ENCODE data around the gene SLC13A3. TPM values are rescaled to one million over a fixed set of nuclear protein-coding genes. Genes with fewer than 3 reads are reported as not detected.

SLC13A3 gene
- total RNA-seq, 1 experiment from 2014 or later: 9.1 TPM

DNA sequence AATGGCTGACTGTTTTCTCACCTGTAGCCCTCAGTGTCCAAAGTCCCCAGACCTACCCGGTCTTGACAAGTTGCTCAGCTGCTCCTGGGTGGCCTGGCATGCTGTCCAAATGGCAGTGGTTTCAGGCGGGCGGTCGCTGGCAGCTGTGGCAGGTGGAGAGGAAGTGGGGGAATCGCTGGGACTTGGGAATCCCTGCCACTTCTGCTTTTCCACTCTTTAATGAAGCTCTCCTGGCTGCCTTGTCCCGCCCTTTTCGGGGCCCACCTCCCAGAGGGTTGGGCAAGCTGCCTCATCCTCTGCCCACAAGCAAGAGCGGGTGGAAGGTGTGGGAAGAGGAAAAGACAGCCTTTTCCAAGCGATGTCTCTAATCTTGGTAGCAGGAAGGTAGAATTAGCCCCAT, 100.8 kb downstream of the SLC13A3 start, which contains the start of gene OCSTAMP:
Gene OCSTAMP, minus strand, starts transcription at position 194 of the 400 bp plus-strand sequence. Its CDS starts 94 bp downstream, at position 100.
- Histone ChIP-seq H3K27me3 (ENCODE audit: insufficient read depth, low read depth) (peaks cover 49% of the 10 kb centered on the region), H3K9me3 (ENCODE audit: insufficient read depth, low read depth) (no peaks in the 10 kb centered on the region), H4K20me1 (ENCODE audit: insufficient read depth) (no peaks in the 10 kb centered on the region), H3K4me2 (no peak within 1 kb of the TSS), H3K36me3 (ENCODE audit: low read depth) (no peaks in the 10 kb centered on the region), H3K4me3 (no peak within 1 kb of the TSS), H3K9me2 (ENCODE audit: insufficient read depth) (no peaks in the 10 kb centered on the region), H3K27ac (no peak within 1 kb of the TSS), H3F3A (ENCODE audit: insufficient read depth, low read depth) (no peaks in the 10 kb centered on the region), H2AFZ (no peak within 1 kb of the TSS), H3K79me2 (ENCODE audit: low read depth) (no peaks in the 10 kb centered on the region), H3K4me1 (replicated peaks; ENCODE audit: insufficient read depth) (no peaks in the 10 kb centered on the region)
- intact Hi-C loops (cut with micrococcal nuclease; ENCODE audit: unreplicated experiment): no loop called here
- ChIA-PET CTCF (no interaction called here), POLR2A (ENCODE audit: unreplicated experiment) (interaction anchor here (0.6 to 0.7 kb wide), 2 partner anchors 659 to 1549 kb away, joined by 3 to 4 read pairs; no protein-coding TSS in a partner anchor)
- TF ChIP-seq, protein P1, sequence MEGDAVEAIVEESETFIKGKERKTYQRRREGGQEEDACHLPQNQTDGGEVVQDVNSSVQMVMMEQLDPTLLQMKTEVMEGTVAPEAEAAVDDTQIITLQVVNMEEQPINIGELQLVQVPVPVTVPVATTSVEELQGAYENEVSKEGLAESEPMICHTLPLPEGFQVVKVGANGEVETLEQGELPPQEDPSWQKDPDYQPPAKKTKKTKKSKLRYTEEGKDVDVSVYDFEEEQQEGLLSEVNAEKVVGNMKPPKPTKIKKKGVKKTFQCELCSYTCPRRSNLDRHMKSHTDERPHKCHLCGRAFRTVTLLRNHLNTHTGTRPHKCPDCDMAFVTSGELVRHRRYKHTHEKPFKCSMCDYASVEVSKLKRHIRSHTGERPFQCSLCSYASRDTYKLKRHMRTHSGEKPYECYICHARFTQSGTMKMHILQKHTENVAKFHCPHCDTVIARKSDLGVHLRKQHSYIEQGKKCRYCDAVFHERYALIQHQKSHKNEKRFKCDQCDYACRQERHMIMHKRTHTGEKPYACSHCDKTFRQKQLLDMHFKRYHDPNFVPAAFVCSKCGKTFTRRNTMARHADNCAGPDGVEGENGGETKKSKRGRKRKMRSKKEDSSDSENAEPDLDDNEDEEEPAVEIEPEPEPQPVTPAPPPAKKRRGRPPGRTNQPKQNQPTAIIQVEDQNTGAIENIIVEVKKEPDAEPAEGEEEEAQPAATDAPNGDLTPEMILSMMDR (conservative IDR thresholded peaks at IDR 0.05): no peak
- TF ChIP-seq EZH2 (IDR thresholded peaks at IDR 0.05; ENCODE audit: low read depth): no peak
- DNase-seq: no peak
- BruUV-seq (replicated peaks): no TSS peak

DNA sequence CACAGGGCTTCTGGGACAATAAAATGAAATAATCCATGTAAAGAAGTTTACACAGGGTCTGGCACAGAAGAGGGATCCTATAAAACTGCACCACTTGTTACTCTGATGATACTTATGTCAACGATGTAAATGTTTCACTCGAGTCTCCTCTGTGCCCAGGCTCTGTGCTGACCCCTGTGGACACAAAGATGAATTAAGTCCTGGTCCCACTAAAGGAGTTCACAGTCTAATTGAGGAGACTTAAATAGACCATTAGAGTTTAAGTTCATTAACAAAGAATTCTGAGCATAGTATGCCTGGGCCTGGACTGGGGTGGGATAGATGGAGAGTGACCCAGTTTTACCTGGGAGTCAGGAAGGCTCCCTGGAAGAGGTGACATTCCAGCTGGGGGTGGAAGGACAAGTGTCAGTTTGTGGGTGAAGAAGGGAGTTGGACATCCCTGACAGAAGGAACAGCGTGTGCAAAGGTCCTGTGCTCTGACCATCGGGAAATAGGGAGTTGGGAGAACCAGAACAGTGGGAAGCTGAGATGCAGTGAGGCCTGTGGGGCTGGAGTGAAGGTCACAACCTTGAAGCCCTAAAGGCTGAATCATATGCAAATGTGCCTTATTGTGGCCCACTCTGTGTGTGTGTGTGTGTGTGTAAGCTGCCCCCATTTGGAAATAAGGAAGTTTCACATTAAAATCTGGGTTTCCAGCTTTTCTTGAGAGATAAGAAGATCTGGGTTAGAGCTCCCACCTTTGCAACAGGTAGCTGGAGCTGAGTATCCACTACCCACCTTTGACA, 101.9 kb downstream of the SLC13A3 start:
- H3K4me3 ChIP-seq: no peak overlapping the region
- no peaks in the 10 kb centered on the region for H3K36me3 ChIP-seq (ENCODE audit: low read depth)
- H3F3A ChIP-seq (ENCODE audit: insufficient read depth, low read depth): no peaks in the 10 kb centered on the region
- ChIA-PET CTCF (interaction anchor here (0.6 kb wide), 1 partner anchor 473 kb away, joined by 3 read pairs; no protein-coding TSS in a partner anchor), POLR2A (ENCODE audit: unreplicated experiment) (interaction anchor here (0.6 kb wide), 1 partner anchor 72 kb away, joined by 3 read pairs; no protein-coding TSS in a partner anchor)
- TF ChIP-seq, protein P1 (conservative IDR thresholded peaks at IDR 0.05): no peak
- no peak for TF ChIP-seq EZH2 (IDR thresholded peaks at IDR 0.05; ENCODE audit: low read depth)
- intact Hi-C loops (cut with micrococcal nuclease; ENCODE audit: unreplicated experiment): no loop called here
- no peaks in the 10 kb centered on the region for H3K9me2 ChIP-seq (ENCODE audit: insufficient read depth)
- no peak overlapping the region for H3K27ac ChIP-seq
- no peaks in the 10 kb centered on the region for H3K79me2 ChIP-seq (ENCODE audit: low read depth)
- H3K4me2 ChIP-seq: no peak overlapping the region
- H3K4me1 ChIP-seq (replicated peaks; ENCODE audit: insufficient read depth): no peaks in the 10 kb centered on the region
- no peak overlapping the region for H2AFZ ChIP-seq
- H3K9me3 ChIP-seq (ENCODE audit: insufficient read depth, low read depth): no peaks in the 10 kb centered on the region
- BruUV-seq (replicated peaks): no TSS peak
- no peaks in the 10 kb centered on the region for H4K20me1 ChIP-seq (ENCODE audit: insufficient read depth)
- peaks cover 57% of the 10 kb centered on the region for H3K27me3 ChIP-seq (ENCODE audit: insufficient read depth, low read depth)
- DNase-seq: no peak

DNA sequence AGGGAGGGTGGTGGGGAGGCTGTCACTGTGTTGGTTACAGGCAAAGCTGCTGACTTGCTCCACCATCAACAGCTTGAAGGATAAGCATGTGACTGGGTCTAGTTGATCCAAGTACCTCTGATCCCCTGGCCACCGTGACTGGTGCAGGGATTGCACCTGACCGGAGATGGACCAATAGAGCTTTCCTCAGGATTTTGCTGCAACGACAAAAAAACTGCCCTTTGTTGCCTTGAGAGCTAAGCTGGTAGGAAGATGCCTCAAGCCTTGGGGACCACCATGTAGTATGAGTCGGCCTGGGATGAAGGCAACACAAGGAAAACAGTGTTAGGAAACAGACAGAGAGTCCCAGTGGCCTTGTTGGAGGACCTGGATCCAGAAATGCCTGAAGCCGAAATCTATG, 102.6 kb downstream of the SLC13A3 start:
- TF ChIP-seq EZH2 (IDR thresholded peaks at IDR 0.05; ENCODE audit: low read depth): no peak
- TF ChIP-seq, protein P1 (conservative IDR thresholded peaks at IDR 0.05): no peak
- CTCF ChIA-PET: no interaction called here

More for the DNA sequence above, 102.6 kb downstream of the SLC13A3 start:
- H3K9me2 ChIP-seq (ENCODE audit: insufficient read depth): no peaks in the 10 kb centered on the region
- H3K36me3 ChIP-seq (ENCODE audit: low read depth): no peaks in the 10 kb centered on the region
- no peaks in the 10 kb centered on the region for H4K20me1 ChIP-seq (ENCODE audit: insufficient read depth)
- intact Hi-C loops (cut with micrococcal nuclease; ENCODE audit: unreplicated experiment): no loop called here
- POLR2A ChIA-PET (ENCODE audit: unreplicated experiment): no interaction called here
- no peaks in the 10 kb centered on the region for H3K9me3 ChIP-seq (ENCODE audit: insufficient read depth, low read depth)
- no peak overlapping the region for H3K4me3 ChIP-seq
- DNase-seq: no peak
- no peaks in the 10 kb centered on the region for H3K79me2 ChIP-seq (ENCODE audit: low read depth)
- H2AFZ ChIP-seq: no peak overlapping the region
- BruUV-seq (replicated peaks): no TSS peak
- no peaks in the 10 kb centered on the region for H3K4me1 ChIP-seq (replicated peaks; ENCODE audit: insufficient read depth)
- no peaks in the 10 kb centered on the region for H3F3A ChIP-seq (ENCODE audit: insufficient read depth, low read depth)
- H3K4me2 ChIP-seq: no peak overlapping the region
- H3K27me3 ChIP-seq (ENCODE audit: insufficient read depth, low read depth): peaks cover 57% of the 10 kb centered on the region
- H3K27ac ChIP-seq: no peak overlapping the region

Measured in PC-9 (cell line).